HG03460 (cell line): Measurements from ENCODE around the gene CHN2.

Experiments used
- ATAC-seq: cut with Tn5 transposase; IDR thresholded peaks from one replicate; pipeline ENCODE4 v1.9.1; 2021; ENCODE audit not compliant: unreplicated experiment

CHN2 gene

DNA sequence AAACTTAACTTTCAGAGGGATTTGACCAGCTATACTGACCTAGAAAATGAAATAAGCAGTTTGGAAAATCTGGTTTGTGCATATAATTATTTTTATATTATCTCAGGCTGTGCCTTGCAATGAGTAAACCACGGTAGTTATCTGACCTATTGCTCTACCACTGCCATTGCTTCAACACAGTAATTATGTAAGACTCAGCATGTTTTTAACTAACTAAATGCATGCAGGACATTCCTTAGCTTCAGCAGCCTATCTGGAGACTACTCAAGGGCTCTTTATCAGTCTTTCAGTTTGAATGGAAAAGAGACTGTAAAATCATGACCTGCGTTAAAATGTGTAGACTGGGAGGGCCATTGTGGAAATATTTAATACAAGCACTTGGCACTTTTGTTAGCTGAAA, 22.5 kb downstream of the CHN2 start:
- ATAC-seq, result no peak

DNA sequence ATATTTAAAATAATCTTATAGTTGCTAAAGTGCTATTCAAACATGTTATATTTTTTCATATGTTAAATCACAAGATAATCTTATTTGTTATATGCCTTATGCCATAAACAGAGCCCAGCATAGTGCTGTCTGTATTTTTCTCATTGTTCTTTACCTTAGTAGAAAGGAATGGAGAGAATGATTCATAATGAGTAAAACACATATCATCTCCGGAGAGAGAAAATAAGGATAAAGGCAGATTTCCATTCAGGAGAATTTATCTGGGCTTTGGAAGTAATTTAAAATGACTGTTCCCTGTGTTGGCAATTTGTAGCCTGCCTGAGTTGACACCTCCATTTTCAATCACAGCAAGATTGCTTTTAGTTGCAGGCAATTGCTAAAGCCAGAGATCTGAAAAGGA, 30.2 kb downstream of the CHN2 start:
- ATAC-seq, result no peak

DNA sequence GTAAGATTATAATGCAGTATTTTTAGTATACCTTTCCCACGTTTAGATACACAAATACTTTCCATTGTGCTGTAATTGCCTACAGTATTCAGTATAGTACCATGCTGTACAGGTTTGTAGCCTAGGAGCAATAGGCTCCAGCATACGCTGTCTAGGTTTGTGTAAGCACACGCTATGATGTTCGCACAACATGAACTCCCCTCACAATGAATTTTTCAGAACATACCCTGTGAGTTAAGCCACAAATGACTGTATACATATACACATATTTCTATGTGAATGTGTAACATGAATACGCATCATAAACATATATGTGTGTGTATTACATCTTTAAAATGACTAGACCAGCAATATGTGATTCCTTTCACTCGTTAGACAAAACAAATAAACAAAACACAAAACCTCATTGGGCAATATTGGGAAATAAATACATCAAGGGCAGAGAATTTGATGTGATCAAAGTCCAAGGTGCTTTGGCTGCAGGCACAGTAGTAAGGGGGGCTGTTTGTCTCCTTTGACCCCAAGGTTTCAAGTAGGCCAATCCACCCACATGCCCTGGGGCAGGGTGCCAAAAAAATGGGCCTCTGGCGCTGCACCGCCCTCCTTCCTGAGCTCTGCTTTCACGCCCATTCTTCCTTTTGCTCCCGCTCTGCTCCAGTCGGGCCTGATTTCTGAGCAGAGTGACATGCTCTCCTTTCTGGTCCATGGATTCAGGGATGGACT, 33.9 kb downstream of the CHN2 start:
- ATAC-seq, result no peak

DNA sequence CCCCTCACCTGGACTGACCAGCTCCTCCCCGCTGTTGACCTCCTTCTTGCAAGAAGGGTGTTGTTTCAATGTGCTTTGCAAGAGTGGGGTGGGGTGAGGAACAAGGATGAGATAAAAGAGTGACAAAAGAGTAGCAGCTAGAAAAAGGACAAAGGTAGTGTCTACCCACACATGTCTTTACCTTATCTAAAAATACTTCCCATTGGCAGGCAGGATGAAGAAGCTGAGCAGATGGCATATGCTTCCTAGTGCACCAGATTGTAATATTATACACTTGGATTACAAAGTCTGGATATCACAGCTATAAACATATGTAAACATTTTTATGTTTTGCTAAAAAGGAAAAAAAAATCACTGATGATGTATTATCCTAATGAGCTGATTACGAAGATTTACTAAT, 34.5 kb downstream of the CHN2 start:
- ATAC-seq, result no peak

DNA sequence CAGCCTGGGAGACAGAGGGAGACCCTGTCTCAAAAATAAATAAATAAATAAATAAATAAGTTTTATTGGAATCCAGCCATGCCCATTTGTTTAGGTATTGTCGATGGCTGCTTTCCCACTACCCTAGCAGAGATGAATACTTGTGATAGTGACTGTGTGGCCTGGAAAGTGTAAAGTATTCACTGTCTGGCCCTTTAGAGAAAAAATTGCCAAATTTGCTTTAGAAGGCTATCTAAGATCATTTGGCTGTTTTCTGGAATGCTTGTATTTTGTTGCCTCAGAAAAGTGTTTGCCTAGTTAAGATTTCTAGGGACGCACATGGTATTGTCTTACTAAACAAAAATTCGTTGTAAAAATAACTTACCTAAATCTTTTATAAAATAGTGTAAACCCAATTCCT, 35.4 kb downstream of the CHN2 start:
- no peak for ATAC-seq

DNA sequence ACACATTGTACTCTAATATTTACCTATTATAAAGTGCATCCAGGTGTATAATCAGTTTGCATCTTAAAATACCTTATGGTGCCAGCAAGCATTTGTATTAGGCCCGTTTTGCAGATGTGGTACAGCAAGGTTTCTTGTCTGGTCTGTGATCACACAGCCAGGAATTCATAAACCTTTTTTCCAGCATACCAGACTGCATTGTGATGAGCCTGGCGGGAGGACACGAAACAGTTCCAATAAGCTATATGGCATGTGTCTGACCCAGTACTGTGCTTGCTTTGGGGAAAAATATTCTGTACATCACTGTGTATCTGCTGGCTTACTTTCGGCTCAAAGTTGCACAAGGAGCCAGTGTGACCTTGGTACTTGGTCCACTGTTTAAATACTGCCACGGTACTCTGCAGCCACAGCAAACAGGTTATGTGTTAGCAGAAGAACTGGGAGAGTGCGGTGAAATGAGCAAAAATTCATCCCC, 36.3 kb downstream of the CHN2 start:
- no peak for ATAC-seq

DNA sequence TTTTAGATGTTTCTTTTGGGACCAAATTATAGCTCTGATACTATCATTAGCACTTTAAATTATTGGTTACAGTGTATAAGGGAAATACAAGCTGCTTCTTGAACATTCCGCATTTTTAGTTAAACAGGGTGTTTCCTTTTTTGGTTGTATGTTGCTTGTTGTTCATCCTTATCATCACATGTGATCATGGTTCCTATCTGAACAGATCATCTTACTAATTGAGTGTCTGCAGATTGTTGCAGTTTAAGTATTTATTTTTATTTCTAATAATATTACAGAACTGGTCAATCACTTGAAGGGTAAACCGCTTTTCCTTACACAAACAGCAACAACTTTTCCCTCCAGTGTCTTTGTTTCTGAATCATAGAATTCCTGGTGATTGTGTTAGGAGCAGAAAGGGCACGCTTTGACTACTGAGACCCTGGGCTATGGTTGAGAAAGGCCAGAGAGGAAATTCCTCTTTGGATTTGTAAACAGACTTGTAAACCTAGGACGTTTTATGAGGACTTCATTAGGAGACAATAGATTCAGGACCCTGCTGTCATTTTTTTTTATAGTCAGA, 37.2 kb downstream of the CHN2 start:
- ATAC-seq, result no peak

DNA sequence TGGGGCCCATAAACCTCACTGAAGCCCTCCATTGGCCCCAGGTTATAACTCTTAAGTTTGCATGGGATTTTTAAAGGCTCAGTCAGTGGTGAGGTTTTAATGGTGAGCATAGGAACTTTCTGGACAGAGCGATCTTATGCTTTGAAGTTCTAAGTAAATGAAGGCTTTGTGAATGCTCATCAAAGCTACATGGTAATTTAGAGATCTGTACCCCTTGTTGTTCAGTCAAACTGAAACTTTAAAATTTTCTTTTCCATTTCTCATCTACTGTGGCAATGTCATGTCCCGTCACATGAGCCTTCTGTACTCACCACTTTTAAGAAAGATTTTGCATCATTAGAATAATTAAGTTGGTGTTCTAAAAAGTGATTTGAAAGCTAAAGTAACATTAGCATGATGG, 39.9 kb downstream of the CHN2 start:
- ATAC-seq, result no peak

DNA sequence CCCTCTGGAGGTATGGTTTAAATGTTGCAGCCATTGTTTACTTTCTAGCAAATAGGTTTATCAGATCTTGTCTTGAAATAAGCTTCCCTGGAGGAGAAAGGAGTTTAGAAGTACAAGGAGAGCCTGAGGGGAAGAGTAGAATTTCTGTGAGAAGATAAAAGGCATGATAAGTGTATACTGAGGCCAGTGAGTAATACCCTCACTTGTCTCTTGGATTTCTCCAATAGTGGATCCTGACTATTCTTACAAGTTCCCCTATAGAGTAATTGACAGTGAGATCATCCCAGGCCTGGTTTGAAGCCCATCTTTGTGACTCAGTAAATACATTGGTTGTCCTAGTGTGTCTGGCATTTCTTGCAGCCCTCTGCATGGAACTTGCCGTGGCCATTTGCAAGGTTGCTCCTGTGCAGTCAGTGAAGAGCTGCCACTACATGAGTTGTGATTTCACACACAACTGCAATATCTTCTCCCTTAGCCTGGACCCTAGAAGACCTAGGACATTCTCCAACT, 41.6 kb downstream of the CHN2 start:
- ATAC-seq, result no peak

DNA sequence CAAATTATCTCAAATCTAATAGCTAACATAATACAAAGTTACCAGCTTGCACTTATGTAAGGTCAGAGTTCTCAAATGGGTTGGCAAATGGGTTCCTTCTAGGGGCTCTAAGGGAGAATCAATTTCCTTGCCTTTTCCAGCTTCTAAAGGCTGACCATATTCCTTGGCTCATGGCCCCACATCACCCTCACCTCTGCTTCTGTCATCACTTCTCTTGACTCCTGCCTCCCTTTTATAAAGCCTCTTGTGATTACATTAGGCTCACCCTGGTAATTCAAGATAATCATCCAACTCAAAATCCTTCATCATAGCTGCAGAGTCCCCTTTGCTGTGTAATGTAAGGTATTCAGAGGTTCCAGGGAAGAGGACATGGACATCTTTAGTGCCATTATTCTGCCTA, 42.1 kb downstream of the CHN2 start:
- ATAC-seq, result no peak

DNA sequence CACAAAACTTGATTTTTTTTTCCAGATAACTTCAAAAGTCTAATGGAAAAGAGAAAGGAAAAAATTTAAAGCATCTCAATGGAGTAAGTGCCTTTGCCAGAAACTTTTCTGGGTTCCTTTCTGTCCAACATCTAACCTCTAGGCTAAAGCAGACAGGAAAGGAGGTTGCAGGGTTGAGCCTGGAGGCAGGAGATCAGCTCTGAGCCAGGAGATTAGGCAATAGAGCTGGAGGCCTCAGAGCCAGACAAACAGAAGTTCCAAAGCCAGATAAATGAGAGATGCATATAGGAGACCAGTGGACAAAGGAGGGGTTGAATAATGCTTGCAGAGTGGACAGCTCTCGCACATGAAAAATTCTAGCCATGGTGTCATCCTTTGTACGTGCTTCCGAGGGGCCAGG, 42.9 kb downstream of the CHN2 start:
- ATAC-seq, result no peak

DNA sequence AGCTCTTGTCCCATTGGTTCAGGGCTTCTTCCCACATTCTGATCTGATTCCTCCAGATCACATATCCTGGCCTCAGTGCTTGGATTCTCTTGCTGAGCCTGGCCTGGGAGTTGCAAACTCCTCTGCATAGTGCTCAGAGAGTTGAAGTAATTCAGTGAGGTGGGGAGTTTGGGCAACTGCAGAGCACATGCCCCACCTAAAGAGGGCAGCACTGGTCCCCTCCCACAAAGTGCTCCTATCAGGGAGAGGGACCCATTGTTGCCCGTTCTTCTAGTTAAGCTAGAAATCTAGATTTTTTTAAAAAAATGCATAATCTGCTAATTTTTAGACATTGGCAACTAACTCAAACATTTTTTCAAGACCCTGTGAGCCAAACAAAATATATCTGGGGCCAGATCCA, 45.1 kb downstream of the CHN2 start:
- no peak for ATAC-seq

DNA sequence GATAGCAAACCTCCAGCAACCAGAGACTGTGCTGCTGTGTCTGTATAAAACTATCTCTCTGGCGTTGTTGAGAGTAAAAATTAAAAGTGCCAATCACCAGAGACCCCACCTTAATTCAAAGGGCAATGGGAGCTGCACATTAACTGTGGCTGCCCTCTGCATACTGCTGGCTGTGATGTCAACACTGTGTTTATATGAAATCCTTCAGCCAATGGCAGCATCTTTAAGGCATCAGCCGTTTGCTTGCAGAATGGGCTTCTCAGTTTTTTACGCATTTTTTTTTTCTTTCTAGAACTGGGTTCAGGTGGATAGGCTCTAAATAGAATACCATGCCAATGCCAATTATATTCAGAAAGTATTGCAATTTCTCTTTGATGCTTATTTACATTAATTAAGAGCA, 47.7 kb downstream of the CHN2 start:
- ATAC-seq, result no peak

DNA sequence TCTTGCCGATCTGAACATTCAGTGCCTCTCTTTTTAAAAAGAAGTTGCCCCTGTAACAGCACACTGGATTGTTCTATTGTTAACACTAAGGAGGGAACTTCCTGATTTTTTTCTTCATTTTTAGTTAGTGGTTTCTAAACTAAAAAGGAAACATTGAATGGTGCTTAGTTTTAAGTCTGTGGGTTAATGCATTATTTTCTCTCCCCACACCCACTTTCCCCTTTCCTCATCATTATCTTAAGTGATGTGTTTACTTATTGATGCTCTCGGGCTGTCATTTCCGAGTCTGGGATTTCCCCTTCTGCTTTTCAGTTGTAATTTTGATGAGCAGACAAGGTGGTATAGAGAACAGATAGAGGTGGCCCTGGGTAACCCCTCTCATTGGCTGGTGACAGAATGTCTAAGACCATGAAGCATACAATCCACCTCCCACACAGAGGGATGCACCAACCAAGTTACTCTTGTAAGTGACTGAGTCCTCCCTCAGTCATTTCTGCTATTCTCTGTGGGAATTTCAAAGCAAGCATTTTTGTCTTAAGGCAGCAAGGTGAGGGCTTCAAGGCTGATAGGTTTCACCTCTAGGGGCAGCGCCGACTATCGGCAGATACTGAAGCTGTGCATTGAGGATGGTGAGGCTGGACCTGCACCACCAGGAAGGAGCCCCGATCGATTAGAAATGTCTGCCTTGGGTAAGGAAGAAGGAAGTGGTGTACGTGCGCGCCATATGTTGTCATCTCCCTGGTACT, 49.5 kb downstream of the CHN2 start:
- no peak for ATAC-seq

DNA sequence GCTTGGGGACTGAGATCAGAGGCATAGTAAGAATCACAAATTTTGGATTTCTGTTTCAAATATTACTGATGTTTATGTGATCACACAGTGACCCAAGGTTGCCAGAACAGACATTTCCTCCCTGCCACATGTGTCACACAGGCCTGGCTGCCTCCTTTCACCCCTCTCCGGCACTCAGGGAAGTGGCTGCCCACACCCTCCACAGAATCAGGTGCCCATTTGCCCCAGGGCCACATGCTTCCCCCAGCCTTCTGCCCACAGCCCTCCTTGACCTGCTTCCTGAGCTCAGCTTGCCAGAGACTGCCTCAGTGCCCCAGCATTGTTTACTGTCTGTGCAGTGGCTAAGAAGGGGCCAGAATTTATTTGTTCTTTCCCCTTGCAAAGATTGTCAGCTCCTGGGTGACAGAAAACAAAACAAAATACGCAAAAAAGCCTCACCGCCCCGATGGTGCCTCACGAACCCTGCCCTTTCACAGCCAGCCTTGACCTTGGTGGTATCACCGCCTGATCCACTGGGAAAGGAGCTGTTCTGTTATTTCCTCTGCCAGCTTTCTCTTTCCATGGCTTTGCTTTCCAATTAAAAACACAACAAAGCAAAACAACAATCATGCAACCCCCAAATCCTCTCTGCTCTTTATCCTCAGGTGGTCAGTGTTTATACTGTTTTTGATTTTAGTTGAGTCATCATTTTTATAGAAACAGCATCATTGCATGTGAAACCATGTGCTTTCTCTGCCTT, 52.8 kb downstream of the CHN2 start:
- no peak for ATAC-seq

DNA sequence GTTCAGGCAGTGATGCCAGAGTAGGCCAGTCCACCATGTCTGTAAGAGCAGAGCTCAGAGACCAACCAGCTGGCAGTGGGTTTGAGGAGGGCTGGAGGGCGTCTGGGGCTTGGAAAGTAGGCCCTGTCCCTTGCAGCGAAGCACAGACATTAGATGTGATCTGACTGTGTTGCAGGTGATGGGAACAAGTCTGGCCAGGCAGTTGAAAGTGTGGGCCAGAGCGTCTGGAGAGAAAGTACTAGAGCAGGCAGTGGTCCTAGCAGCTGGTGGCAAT, 53.3 kb downstream of the CHN2 start:
- ATAC-seq, result no peak

DNA sequence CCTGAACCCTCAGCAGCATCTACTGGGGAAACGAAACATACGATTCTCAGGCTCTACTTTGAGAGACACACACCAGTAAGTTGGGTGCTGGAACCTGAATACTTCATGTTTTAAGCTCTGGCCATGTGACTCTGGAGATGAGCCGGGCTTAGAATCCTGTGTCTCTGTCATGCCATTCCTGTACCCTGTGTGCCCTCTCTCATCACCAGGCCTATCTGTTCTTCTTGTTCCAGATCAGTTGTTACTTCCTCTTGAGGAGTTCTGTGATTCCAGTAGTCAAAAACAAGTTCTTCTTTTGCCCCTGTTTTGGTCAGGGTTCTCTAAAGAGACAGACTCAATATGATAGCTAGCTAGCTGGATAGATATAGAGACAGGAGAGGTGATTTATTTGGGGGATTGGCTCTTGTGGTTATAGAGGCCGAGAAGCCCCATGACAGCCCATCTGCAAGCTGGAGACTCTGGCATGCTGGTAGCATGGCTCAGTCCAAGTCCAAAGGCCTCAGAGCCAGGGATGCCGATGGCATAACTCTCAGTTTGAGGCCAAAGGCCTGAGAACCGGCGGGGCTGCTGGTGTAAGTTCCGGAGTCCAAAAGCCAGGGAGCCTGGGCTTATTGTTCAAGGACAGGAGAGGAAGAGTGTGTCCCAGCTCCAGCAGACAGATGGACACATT, 54.3 kb downstream of the CHN2 start:
- ATAC-seq, result no peak

DNA sequence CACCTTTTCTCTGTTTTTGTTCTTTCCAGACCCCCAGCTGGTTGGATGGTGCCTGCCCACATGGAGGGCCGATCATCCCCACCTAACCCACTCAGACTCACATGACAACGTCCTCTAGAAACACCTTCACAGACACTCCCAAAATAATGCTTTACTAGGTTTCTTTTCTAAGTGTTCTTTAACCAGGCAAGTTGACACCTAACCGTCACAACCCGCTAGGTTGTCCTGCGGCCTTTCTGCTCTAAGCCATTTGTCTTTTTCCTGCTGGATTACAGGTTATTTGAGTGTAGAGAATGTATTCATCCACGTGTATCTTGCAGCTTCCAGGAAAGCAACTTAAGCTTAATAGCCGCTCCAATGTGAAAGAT, 54.8 kb downstream of the CHN2 start:
- ATAC-seq, result no peak

DNA sequence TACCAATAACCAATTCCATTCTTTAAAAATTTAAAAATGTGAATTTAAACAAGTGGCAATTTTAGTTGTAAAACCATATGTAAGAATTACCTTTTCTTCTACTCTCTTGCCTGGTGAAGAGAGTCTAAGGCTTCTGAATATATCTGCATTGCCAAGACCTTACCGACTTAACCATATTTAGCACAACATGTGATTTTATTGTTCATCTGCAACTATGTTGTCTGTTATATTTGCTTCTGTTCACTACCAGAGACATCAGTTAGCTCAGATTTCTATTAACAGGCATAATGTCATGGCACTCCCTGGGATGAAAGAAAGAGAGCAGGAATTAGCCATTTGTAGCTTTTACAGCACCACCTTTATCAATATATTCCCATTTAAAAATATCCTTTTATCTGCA, 55.3 kb downstream of the CHN2 start:
- no peak for ATAC-seq

DNA sequence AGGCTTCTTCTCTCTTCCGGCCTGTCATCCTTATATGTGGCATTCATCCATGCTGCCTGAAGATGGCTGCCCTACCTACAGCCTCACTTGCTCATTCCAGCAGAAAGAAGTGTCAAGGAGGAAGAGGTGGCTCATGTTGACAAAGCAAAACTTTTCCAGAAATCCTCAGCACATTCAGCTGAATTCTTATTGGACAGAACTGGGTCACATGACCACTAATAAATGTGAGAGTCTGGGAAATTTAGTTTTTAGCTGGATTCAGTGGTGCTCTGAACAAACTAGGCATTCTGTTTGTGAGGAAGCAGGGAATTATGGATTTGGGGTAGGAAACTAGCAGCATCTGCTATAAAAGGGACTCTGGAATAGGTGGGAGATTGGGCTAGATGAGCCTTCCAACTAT, 58.6 kb downstream of the CHN2 start:
- ATAC-seq, result no peak

DNA sequence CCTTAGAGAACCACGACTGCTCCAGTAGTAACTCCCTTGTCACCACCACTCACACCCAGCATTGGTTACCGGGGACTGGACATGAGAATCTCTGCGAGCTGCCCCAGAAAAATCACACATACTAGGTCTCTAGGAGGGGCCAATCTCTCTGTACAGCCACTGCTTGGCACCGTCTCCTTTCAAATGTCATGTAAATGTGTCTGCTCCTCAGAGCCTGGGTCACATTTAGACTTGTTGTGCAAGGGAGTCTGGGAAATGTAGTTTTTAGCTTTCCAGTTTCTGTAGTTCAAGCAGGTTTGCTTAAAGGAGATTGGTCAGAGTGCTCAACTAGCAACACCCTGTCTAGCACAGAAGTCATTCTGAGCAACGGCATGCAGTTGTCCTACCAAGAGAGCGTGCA, 60.0 kb downstream of the CHN2 start:
- ATAC-seq, result no peak
